Right lobe of liver (tissue), 6 donors: ENCODE results near the gene VPS13A. TPM values are rescaled to one million over a fixed set of nuclear protein-coding genes. Genes with fewer than 3 reads are reported as not detected.
A peak's percentile ranks its signal among the peaks of the same experiment; 100 is the strongest.

Source experiments
- ATAC-seq, 4 donors: fragments of 200-7000 bp; cut with Tn5 transposase; one replicate each; pipeline ENCODE4 v1.9.1; 2020; ENCODE audit warnings: mild to moderate bottlenecking in 4 of 4, moderate library complexity in 4 of 4
- DNase-seq, 3 donors: peaks; one replicate each; pipeline ENCODE4 v3.0.0-alpha.2; 2020
- H3K27ac ChIP-seq, 3 donors: fragments of 200-600 bp; one replicate each; pipeline ENCODE4 v1.8.0; 2022
- H3K27me3 ChIP-seq, 2 donors: fragments of 200-600 bp; one replicate each; pipeline ENCODE4 v1.8.0; 2022
- H3K36me3 ChIP-seq, 4 donors: fragments of 200-600 bp; sonication (generic) in 1 of 4; one replicate each; pipeline versions ENCODE4 v1.5.1 to v1.8.0; 2017 to 2022; ENCODE audit warnings: control low read depth in 1 of 4
- H3K4me1 ChIP-seq, 4 donors: fragments of 200-600 bp; sonication (generic) in 1 of 4; one replicate each; pipeline versions ENCODE4 v1.5.1 to v1.8.0; 2017 to 2022; ENCODE audit warnings: control low read depth in 1 of 4
- H3K4me3 ChIP-seq, 3 donors: fragments of 200-600 bp; one replicate each; pipeline ENCODE4 v1.8.0; 2022
- H3K9me3 ChIP-seq, 4 donors: fragments of 200-600 bp; sonication (generic) in 1 of 4; one replicate each; pipeline versions ENCODE4 v1.5.1 to v1.8.0; 2017 to 2022; ENCODE audit warnings: control low read depth in 1 of 4
- POLR2A ChIP-seq: fragments of 450-650 bp; IDR thresholded peaks from one replicate; pipeline ENCODE4 v1.6.1; 2017; ENCODE audit warnings: antibody characterized with exemption, mild to moderate bottlenecking
- WGBS: methylation state at CpG from one replicate; pipeline ENCODE4 v1.1.6; 2018; ENCODE audit warnings: low coverage, low lambda C conversion rate; ENCODE audit not compliant: insufficient coverage; ENCODE audit errors: missing lambda C conversion rate; 5-methylcytosine and 5-hydroxymethylcytosine counted together
- intact Hi-C, 2 donors: fragments of 100-400 bp; cut with DNase I; formaldehyde crosslinking; loops; one replicate each; pipeline versions ENCODE4 v1.11.2 to v1.14.1; 2022
- total RNA-seq, 6 experiments: library from RNA; depleted of rRNA in 2 of 6; stranded (reverse); fragments of >200 nt in 2 of 6; fragmentation: NEBNext Ultra II Directional in 3 of 6; extraction: Animal tissue kit (Norgen Biotek cat#: 25700) in 3 of 6; gene quantifications; one replicate each; pipeline versions ENCODE4 v1.1.0 to v1.2.4, GENCODE V29; 2016 to 2023
- TF ChIP-seq, protein P1 (sequence below), 4 donors: fragments of 200-600 bp in 3 of 4; fragments of 450-650 bp in 1 of 4; IDR thresholded peaks; one replicate each; pipeline versions ENCODE4 v1.5.1 to v1.8.0; 2016 to 2022; ENCODE audit warnings: antibody characterized with exemption in 4 of 4, mild to moderate bottlenecking in 2 of 4
- donor health status: DM: no; HTN: yes; CAD: no.
- donor health status: DM: no; HTN: no; CAD: no.
- donor health status: DM: no; HTN: no; CAD: no.
- donor health status: DM: no; HTN: yes; CAD: no.
- donor health status: DM: no; HTN: yes; CAD: no.

The VPS13A gene
- total RNA-seq, 6 experiments from 2014 or later: 13.1 to 26.5 (median 20.0) TPM

DNA sequence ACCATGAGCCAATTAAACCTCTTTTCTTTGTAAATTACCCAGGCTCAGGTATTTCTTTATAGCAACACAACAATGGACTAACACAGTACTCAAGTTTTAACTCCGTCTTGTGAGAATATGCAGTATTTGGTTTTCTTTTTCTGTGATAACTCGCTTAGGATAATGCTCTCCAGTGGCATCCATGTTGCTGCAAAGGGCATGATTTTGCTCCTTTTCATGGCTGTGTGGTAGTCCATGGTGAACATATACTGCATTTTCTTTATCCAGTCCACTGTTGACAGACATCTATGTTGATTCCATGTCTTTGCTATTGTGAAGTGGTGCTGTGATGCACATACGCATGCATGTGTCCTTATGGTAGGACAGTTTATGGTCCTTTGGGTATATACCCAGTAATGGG is 10.9 kb downstream of the VPS13A start:
- Histone ChIP-seq H3K36me3 (no peaks in the 10 kb centered on the region), H3K4me3 (no peak overlapping the region), H3K27me3 (no peaks in the 10 kb centered on the region), H3K27ac (no peak overlapping the region), H3K4me1 (no peaks in the 10 kb centered on the region), H3K9me3 (no peaks in the 10 kb centered on the region)
- no peak for ATAC-seq
- 98% methylated on average over 3 of the region's 3 CpGs for WGBS
- TF ChIP-seq, protein P1, sequence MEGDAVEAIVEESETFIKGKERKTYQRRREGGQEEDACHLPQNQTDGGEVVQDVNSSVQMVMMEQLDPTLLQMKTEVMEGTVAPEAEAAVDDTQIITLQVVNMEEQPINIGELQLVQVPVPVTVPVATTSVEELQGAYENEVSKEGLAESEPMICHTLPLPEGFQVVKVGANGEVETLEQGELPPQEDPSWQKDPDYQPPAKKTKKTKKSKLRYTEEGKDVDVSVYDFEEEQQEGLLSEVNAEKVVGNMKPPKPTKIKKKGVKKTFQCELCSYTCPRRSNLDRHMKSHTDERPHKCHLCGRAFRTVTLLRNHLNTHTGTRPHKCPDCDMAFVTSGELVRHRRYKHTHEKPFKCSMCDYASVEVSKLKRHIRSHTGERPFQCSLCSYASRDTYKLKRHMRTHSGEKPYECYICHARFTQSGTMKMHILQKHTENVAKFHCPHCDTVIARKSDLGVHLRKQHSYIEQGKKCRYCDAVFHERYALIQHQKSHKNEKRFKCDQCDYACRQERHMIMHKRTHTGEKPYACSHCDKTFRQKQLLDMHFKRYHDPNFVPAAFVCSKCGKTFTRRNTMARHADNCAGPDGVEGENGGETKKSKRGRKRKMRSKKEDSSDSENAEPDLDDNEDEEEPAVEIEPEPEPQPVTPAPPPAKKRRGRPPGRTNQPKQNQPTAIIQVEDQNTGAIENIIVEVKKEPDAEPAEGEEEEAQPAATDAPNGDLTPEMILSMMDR (IDR thresholded peaks at IDR 0.05): no peak
- no peak for TF ChIP-seq POLR2A
- DNase-seq: no peak
- intact Hi-C loops: no loop called here

DNA sequence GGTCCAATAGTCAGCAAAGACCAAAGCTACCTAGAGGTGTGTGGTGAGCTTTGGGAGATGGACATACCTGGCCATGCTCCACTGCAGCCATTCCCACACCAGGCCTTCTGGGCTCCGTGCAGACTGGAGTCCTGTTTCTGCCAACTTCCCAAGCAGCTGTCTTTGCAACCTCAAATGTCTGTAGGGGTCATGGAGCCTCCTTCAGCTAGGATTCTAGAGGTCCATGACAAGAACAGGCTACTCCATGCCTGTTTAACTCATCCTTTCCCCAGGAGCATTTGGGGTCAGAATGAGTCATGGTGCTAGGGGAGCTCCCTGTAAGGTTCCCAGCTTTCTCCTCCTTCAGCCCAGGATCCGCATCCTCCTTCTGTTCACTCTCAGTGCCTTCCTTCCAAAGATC is 17.1 kb downstream of the VPS13A start:
- ATAC-seq: peak in 1 of 4 donors; percentile 27
- DNase-seq: no peak
- Histone ChIP-seq H3K4me1 (no peaks in the 10 kb centered on the region), H3K36me3 (no peaks in the 10 kb centered on the region), H3K9me3 (no peaks in the 10 kb centered on the region), H3K27ac (no peak overlapping the region), H3K27me3 (no peaks in the 10 kb centered on the region), H3K4me3 (no peak overlapping the region)
- no peak for TF ChIP-seq POLR2A
- TF ChIP-seq, protein P1 (IDR thresholded peaks at IDR 0.05): no peak
- 100% methylated on average over 1 of the region's 2 CpGs for WGBS
- intact Hi-C loops: no loop called here

DNA sequence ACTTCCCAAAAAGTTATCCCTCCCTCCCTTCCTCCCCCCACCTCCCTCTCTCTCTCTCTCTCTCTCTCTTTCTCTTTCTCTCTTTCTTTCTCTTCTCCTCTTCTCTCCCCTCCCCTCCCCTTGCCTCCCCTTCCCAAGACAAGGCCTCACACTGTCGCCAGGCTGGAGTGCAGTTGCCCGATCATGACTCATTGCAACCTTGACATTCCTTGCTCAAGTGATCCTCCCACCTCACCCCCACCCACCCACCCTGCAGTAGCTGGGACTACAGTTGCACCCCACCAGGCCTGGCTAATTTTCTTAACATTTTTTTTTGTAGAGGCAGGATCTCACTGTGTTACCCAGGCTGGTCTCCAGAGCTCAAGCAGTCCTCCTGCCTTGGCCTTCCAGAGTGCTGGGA is 32.8 kb downstream of the VPS13A start:
- DNase-seq (no peak), ATAC-seq (no peak)
- WGBS: 67% methylated on average over 2 of the region's 2 CpGs

DNA sequence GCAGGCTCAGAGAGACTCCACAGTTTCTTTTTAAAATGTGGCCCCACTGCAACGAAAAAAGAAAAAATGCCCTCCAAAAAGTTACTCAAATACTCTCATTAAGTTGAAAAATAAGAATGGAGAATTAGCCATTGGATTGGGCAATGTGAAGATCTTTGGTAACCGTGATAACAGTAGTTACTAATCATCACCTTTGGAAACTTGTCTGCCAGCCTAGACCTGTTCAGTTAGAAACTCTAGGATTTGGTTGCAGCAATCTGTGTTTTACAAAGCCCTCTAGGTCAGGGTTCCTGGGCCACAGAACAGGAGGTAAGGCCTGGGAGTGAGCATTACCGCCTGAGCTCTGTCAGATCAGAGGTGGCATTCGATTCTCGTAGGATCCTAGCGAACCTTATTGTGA is 34.2 kb downstream of the VPS13A start:
- Histone ChIP-seq H3K4me1 (no peaks in the 10 kb centered on the region), H3K27me3 (no peaks in the 10 kb centered on the region), H3K9me3 (no peaks in the 10 kb centered on the region), H3K36me3 (peaks cover 0 to 14% (median 2%) of the 10 kb centered on the region in 4 donors), H3K27ac (no peak overlapping the region), H3K4me3 (no peak overlapping the region)
- TF ChIP-seq POLR2A: no peak
- 73% methylated on average over 4 of the region's 6 CpGs for WGBS
- no peak for ATAC-seq
- intact Hi-C loops: no loop called here
- no peak for DNase-seq

More for the DNA sequence above, 32.8 kb downstream of the VPS13A start:
- intact Hi-C loops: no loop called here
- Histone ChIP-seq H3K4me1 (no peaks in the 10 kb centered on the region), H3K27ac (no peak overlapping the region), H3K9me3 (no peaks in the 10 kb centered on the region), H3K36me3 (peaks cover 0 to 11% (median 2%) of the 10 kb centered on the region in 4 donors), H3K4me3 (no peak overlapping the region), H3K27me3 (no peaks in the 10 kb centered on the region)
- TF ChIP-seq, protein P1 (IDR thresholded peaks at IDR 0.05): no peak
- no peak for TF ChIP-seq POLR2A

DNA sequence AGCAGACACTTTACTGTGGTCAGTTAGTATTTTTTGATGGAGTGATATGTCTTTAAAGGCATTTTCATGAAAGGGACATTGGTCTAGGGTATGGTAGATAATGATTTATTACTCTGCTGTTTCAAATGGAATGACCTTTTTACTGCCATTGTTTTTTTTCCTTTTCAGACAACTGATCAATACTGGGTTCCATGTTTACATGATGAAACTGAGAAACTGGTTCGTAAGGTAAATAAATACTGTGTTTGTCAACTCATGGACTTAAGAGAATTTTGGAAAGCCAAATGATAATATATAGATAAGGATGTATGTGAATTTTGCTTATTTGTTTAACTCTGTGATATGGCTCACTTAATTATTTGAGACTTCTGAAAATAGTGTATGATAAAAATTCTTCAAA is 35.5 kb downstream of the VPS13A start:
- no peaks in the 10 kb centered on the region for H3K9me3 ChIP-seq
- peaks cover 0 to 14% (median 2%) of the 10 kb centered on the region in 4 donors for H3K36me3 ChIP-seq
- no peaks in the 10 kb centered on the region for H3K27me3 ChIP-seq
- H3K4me3 ChIP-seq: no peak overlapping the region
- H3K27ac ChIP-seq: no peak overlapping the region
- 33% methylated on average over 1 of the region's 1 CpG for WGBS
- intact Hi-C loops: no loop called here
- no peak for DNase-seq
- no peak for ATAC-seq
- TF ChIP-seq, protein P1 (IDR thresholded peaks at IDR 0.05): no peak
- TF ChIP-seq POLR2A: no peak
- H3K4me1 ChIP-seq: no peaks in the 10 kb centered on the region
